ENCODE measurements around the gene ZNF319. TPM values are rescaled to one million over a fixed set of nuclear protein-coding genes. Genes with fewer than 3 reads are reported as not detected.

The ZNF319 gene
- total RNA-seq, 1 donor from 2014 or later: 7.9 TPM

DNA sequence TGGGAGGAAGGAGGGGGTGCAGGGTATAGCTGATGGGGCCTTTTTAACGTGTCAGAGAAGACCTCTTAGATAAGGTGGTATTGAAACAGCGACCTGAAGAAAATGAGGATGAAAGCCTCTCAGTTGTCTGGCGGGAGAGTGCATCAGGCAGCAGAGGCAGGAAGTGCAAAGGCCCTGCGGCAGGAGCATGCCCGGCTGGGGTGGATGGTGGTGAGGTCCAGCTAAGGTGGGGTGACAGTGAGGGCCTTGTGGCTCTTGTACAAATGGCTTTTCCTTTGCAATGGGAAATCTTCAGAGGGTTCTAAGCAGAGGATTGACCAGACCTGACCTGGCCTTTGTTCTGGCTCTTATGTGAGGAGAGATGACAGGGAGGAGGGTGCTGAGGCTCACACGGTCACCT lies 36.5 kb upstream of the ZNF319 start:
- TF ChIP-seq POLR2A (IDR thresholded peaks at IDR 0.05) (no peak), POLR2AphosphoS5 (IDR thresholded peaks at IDR 0.05; ENCODE audit: insufficient read depth in 1 of 2, low read depth in 1 of 2) (no peak)
- TF ChIP-seq, protein P1, sequence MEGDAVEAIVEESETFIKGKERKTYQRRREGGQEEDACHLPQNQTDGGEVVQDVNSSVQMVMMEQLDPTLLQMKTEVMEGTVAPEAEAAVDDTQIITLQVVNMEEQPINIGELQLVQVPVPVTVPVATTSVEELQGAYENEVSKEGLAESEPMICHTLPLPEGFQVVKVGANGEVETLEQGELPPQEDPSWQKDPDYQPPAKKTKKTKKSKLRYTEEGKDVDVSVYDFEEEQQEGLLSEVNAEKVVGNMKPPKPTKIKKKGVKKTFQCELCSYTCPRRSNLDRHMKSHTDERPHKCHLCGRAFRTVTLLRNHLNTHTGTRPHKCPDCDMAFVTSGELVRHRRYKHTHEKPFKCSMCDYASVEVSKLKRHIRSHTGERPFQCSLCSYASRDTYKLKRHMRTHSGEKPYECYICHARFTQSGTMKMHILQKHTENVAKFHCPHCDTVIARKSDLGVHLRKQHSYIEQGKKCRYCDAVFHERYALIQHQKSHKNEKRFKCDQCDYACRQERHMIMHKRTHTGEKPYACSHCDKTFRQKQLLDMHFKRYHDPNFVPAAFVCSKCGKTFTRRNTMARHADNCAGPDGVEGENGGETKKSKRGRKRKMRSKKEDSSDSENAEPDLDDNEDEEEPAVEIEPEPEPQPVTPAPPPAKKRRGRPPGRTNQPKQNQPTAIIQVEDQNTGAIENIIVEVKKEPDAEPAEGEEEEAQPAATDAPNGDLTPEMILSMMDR (IDR thresholded peaks at IDR 0.05): no peak
- intact Hi-C loops (cut with DNase I): no loop called here
- H3K4me1 ChIP-seq: no peaks in the 10 kb centered on the region
- no peak overlapping the region for H3K27ac ChIP-seq
- H3K4me3 ChIP-seq: no peak overlapping the region
- no peaks in the 10 kb centered on the region for H3K9me3 ChIP-seq
- no peak for DNase-seq (ENCODE audit: extremely low spot score in 2 of 2)
- no peaks in the 10 kb centered on the region for H3K36me3 ChIP-seq
- H3K27me3 ChIP-seq: no peaks in the 10 kb centered on the region

DNA sequence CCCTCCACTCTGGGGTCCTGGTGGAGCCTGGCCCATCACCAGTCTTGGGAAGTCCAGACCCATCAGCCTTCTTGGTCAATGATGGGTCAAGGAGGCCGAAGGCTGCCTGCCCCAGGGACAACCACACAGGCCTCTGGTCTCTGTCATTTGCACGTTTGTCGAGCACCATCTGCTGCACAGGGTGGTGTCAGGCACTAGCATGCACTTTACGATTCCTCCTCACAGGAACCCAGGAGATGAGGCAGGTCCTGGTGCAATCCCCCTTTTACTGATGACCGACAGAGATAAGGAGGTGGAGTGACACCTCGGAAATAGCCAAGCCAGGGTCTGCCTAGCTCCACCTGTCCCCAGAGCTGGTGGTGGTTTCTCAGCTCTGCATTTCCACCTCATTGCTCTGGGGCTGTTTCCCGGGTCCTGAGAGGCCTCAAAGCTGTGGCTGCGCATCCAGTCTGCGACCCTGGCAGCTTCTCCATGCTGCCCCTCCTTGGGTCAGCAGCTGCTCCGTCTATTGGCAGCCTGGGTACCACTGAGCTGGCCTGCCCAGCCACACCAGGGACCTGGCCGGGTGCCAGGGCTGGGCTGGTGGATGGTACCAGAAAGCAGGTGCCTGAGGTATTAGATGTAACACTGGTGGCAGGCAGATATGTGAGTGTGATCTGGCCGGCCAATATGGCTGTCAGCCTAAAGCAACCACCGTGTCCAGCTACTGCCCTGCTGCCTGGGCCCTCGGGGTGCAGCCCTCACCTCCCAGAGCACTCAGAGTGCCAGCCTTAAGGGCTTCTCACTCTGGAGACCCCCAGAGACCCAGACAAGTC lies 35.1 kb upstream of the ZNF319 start:
- no peaks in the 10 kb centered on the region for H3K27me3 ChIP-seq
- no peak overlapping the region for H3K27ac ChIP-seq
- H3K9me3 ChIP-seq: no peaks in the 10 kb centered on the region
- DNase-seq (ENCODE audit: extremely low spot score in 2 of 2): no peak
- no peaks in the 10 kb centered on the region for H3K36me3 ChIP-seq
- TF ChIP-seq POLR2AphosphoS5 (IDR thresholded peaks at IDR 0.05; ENCODE audit: insufficient read depth in 1 of 2, low read depth in 1 of 2): no peak
- TF ChIP-seq POLR2A (IDR thresholded peaks at IDR 0.05): no peak
- TF ChIP-seq, protein P1 (IDR thresholded peaks at IDR 0.05): no peak
- H3K4me1 ChIP-seq: peaks cover 8% of the 10 kb centered on the region
- intact Hi-C loops (cut with DNase I): no loop called here
- no peak overlapping the region for H3K4me3 ChIP-seq

DNA sequence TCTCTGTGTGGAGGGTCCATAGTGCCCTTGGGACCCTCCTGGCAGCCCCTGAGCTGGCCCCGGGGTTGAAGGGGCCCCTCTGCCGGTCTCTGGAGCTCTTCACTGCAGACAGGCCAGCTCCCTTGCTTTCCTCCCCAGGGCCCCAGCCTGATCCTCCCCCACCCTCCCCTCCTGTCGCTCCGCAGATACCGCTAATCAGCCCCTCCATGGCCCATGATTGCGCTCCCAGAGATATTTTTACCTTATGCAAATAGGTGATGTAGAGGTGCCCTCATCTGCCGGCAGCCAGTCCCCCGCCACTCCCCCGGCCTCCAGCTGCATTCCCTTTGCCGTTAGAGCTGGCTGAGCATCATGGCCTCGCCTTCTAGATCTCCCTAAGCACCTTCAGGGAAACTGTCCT lies 34.3 kb upstream of the ZNF319 start:
- Histone ChIP-seq H3K36me3 (no peaks in the 10 kb centered on the region), H3K9me3 (no peaks in the 10 kb centered on the region), H3K27me3 (no peaks in the 10 kb centered on the region), H3K27ac (no peak overlapping the region), H3K4me3 (no peak overlapping the region), H3K4me1 (peaks cover 9% of the 10 kb centered on the region)
- DNase-seq (ENCODE audit: extremely low spot score in 2 of 2): no peak
- TF ChIP-seq, protein P1 (IDR thresholded peaks at IDR 0.05): no peak
- TF ChIP-seq POLR2A (IDR thresholded peaks at IDR 0.05): no peak
- TF ChIP-seq POLR2AphosphoS5 (IDR thresholded peaks at IDR 0.05; ENCODE audit: insufficient read depth in 1 of 2, low read depth in 1 of 2): no peak
- intact Hi-C loops (cut with DNase I): no loop called here

DNA sequence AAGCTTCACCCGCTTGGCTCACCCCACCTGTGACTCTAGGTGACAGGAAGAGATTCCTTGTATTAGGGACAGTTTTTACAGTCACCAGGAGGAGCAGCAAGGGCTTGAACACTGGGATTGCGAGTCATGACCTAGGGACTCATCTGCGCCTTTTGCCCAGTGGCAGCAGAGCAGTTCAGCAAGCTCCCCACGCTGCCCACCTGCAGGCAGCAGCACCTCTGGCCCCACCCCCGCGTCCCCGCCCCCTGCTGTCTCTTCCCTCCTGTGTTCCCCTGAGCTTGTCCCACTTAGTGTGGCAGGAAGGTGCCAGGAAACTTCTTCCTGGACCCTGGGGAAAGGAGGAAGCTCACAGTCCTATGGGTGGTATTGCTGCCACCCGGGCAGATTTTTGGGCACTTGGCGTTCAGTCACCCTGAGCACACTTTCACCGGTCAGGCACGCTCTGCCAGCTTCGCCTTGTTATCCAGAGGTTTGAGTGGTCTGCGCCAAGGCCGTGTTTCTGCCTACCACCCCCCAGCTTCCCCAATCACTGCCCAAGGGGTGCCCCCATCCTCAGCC lies 33.7 kb upstream of the ZNF319 start:
- Histone ChIP-seq H3K27ac (no peak overlapping the region), H3K4me1 (peaks cover 9% of the 10 kb centered on the region), H3K9me3 (no peaks in the 10 kb centered on the region), H3K4me3 (no peak overlapping the region), H3K36me3 (no peaks in the 10 kb centered on the region), H3K27me3 (no peaks in the 10 kb centered on the region)
- TF ChIP-seq POLR2A (IDR thresholded peaks at IDR 0.05): no peak
- no peak for TF ChIP-seq POLR2AphosphoS5 (IDR thresholded peaks at IDR 0.05; ENCODE audit: insufficient read depth in 1 of 2, low read depth in 1 of 2)
- TF ChIP-seq, protein P1 (IDR thresholded peaks at IDR 0.05): no peak
- intact Hi-C loops (cut with DNase I): no loop called here
- DNase-seq (ENCODE audit: extremely low spot score in 2 of 2): no peak

DNA sequence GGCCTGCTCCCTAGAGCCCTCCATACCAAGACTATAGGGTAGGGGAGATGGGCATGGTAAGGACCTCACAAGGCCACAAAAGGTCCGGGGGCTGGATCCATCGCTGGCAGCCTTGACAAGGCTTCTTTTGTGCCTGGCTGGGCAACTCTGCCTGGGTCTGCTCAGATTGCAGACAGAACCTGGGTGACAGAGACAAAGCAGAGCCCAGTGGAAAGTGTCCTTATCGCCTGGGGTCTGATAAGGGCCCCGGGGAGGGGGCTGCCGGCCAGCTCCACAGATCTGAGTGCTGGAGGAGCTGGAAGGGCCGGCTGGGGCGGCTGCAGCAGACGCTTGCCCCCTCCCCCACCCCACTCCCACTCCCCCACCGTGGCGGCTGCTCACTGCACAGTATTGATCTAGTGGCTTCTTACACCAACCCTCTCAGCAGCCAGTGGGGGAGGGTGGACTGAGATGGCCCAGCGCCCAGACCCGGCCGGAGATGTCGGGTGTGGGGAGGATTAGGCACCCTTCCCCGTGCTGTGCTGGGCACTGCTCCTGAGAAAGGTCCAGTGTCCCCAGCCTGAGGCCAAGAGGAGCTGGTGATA lies 32.3 kb upstream of the ZNF319 start:
- intact Hi-C loops (cut with DNase I): no loop called here
- H3K27me3 ChIP-seq: no peaks in the 10 kb centered on the region
- H3K4me1 ChIP-seq: peaks cover 11% of the 10 kb centered on the region
- no peaks in the 10 kb centered on the region for H3K9me3 ChIP-seq
- TF ChIP-seq POLR2A (IDR thresholded peaks at IDR 0.05) (no peak), POLR2AphosphoS5 (IDR thresholded peaks at IDR 0.05; ENCODE audit: insufficient read depth in 1 of 2, low read depth in 1 of 2) (no peak)
- TF ChIP-seq, protein P1 (IDR thresholded peaks at IDR 0.05): no peak
- no peak overlapping the region for H3K4me3 ChIP-seq
- no peak overlapping the region for H3K27ac ChIP-seq
- no peaks in the 10 kb centered on the region for H3K36me3 ChIP-seq
- DNase-seq (ENCODE audit: extremely low spot score in 2 of 2): no peak

Measured in vagina (tissue), 2 donors.